GM18907 (cell line): Measurements from ENCODE around the gene TNNI3K.

Experiments
- ATAC-seq: cut with Tn5 transposase; IDR thresholded peaks from one replicate; pipeline ENCODE4 v1.9.1; 2021; ENCODE audit warnings: mild to moderate bottlenecking, moderate library complexity; ENCODE audit not compliant: unreplicated experiment

TNNI3K gene

GRCh38 chr1:74280642-74281396, 45.6 kb downstream of the TNNI3K start:
- ATAC-seq = no peak

GRCh38 chr1:74286414-74286813, 51.2 kb downstream of the TNNI3K start:
- ATAC-seq = no peak

- no peak for ATAC-seq
These were observed 79.3 kb downstream of the TNNI3K start for GRCh38 chr1:74314438-74314837.

GRCh38 chr1:74316302-74316701, 81.1 kb downstream of the TNNI3K start:
- no peak for ATAC-seq

- no peak for ATAC-seq
These were observed 82.5 kb downstream of the TNNI3K start for GRCh38 chr1:74317663-74318062.

DNA sequence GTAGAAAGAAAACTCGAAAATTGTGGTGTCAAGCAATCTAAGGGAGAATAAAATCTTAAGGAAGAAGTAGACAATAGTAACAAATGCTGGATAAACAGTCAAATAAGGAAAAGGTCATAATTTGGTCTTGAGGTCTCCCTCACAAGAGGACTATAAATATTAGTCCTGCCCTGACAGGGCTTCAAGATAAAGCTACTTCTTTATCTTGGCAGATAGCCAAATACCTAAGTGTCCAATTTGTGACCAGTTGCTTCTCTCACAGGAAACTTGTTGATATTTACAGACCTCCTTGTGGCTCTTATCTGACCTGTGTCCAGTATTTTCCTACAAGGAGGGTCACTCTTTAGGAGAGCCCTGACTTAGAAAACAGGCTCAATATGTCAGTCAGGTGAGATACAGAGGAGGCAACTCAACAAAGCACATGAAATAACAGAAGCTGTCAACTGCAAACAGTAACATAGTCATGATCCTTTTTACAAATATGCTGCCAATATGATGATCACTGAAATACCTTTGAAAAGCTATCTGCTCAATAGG, 88.8 kb downstream of the TNNI3K start:
- ATAC-seq = no peak

DNA sequence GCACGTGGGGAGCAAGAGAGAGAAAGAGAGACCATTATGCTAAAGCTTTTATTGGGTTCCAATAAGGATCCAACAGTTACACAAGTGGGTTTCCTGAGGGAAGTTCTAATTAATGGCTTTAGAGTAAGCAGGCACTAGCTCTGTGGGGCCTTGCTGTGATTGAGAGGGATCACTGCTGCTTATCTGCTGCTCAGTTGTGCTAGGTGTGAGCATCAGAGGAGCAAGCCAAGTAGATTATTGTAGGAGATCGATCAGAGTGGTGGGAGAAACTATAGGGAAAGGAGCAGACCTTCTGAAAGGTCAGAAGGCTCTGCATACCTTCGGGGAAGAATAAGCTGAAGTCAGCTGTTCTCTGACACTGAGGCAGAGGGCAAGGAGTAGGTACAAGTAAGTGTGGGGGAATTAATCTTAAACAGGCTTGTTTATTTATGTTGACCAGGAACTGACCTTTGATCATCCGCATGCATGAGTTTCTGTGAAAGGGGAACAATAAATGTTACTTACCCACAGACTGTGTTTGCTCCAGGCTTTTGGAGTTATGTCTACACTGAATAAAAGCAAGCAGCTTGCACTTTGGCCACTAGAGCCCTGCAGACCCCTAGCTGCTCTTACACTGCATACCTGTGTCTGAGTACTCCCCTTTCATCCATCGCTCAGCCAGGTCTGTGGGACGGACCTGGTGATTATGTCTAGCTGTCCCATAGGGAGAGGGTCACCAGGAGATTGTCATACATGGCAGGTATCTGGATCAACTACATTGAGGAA, 89.7 kb downstream of the TNNI3K start:
- ATAC-seq = no peak

DNA sequence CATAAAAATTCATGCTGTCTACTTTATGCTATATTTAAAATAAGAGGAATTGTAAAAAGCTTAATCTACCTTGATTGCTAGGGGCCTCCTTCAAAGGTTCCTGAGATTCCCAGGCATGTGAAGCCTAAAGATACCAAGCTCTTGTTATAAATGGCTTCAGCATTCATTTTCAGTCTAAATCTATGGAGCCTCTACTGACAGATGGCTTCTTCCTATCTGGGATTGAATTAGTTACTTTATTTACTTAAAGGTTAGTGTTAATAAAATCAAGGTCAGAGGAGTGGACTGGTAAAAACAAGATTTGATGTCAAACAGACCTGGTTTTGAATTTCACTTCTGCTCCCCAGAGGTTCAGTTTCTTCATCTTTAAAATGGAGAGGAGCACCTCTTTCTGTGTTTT, 93.7 kb downstream of the TNNI3K start:
- ATAC-seq = no peak

DNA sequence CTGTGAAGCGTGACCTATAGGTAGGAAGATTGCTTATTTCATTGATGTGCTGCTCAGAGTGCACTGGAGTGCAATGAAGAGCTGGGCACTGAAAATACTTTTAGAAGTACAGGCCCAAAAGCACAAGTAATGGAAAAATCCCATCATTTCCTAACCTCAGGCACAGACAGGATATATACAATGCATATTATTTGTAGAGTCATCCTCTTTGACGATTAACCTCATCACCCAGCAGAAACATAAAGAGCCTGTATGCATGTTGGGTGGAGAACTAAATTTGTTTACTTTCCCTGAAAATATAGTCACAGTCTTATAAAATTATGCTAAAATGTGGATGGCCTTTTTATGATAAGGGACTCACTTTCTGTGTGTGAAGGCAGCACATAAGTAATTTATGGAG, 98.1 kb downstream of the TNNI3K start:
- ATAC-seq = no peak

DNA sequence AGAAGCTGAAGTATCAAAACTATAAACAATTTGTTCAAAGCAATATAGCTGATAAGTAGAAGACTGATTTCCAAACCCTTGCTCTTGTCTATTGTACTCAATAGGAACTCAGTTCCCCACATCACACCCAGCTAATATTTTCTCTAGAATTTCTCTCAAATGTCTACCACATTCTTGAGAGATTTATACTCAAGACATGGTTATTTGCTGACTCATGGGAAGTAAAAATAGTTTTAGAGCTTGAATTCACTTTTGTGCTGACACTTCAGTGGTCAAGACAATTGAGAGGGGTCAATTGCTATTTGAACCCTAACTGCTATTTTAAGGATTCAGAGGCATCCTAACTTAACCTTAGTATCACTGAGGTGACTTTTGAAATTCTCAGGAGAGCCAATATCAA, 99.0 kb downstream of the TNNI3K start:
- no peak for ATAC-seq

DNA sequence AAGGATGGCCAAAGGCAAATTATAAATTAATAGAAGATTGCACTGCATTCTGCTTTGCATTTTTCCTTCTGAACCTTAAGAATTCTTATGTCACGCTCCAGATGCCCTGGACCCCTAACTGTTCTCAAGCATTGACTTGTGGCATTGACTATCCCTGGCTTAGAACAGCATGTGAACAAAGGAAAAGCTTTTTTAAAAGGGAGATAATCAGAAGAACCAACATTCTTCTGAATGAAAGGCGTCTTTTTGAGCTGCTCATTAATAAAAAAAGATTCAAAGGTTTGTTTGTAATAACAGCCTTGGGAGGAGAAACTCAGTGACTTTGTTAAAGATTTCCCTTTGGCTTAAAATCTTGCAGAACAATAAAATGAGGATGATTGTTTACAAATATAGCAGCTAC, 105.5 kb downstream of the TNNI3K start:
- no peak for ATAC-seq

GRCh38 chr1:74341702-74342339, 106.6 kb downstream of the TNNI3K start:
- no peak for ATAC-seq

DNA sequence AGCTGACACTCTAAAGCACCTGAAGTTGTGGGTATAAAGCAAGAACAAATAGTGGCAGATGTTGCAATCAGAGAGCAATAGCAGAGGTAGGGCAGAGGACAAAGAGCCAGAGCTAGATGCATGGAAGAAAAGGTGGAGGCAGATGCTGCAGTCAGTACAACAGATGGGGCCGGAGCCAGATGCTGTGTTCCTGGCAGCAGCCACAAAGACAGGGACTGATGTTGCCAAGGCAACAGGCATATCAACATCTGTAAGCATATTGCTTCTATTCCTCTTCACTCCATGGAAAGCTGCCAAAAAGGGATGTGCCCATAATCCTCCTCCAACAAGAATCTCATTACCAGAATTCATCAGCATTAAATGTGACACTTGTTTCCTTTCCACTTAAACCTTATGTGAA, 108.0 kb downstream of the TNNI3K start:
- ATAC-seq = no peak

DNA sequence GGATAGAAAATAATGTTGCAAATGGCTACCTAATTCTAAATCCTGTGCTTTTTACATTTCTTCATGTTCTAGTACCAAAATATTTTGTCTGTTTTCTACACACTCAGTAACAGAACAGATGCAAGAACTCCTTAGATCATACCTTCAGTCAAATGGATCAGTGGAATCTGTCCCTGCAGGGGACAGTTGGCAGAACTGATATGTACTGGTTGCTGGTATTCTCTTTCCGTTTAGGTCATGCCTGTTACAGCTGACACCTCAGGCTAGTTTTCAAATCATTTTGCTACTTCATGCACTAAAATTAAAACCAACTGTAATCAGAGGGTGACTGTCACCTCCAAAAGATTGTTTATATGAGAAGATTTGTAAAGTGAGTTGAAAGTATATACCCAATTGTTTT, 109.2 kb downstream of the TNNI3K start:
- ATAC-seq = no peak

DNA sequence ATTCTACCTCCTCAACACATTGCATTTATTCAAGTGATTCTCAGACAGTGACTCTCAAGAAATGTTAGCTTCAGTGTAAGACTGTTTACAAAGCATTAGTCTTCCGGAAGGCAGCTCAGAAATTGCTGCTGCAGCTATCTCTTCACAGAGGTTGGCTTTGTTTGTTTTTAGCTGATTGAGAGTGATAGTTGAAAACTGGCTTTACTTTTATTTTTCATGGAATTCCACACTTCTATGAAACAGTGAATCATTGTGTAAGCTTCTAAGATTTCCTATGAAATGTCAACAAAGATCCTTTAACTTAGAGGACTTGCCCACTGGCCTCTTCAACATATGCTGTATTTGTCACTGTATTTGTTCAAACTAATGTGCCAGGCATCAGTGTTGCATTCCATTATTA, 121.3 kb downstream of the TNNI3K start:
- no peak for ATAC-seq

- ATAC-seq = no peak
These were observed 122.0 kb downstream of the TNNI3K start for GRCh38 chr1:74357150-74357549.

GRCh38 chr1:74357756-74358155, 122.6 kb downstream of the TNNI3K start:
- no peak for ATAC-seq

DNA sequence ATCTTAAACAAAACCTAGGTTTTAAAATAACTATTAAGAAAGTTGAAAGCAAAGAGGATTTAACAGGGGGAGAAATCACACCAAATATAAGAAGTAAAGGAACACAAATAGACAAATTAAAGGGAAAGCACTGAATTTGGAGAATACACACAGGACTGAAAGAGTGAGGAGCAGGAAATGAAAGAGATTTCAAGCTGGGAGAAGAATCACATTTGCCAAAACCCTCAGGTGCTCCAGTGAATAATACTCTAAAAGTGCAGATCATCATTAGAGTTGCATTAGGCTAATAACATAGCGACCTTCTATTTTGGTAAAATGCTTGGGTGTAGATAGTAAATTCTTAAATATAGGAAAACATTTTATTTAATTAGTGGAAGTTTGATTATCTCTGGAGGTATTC, 127.5 kb downstream of the TNNI3K start:
- no peak for ATAC-seq

DNA sequence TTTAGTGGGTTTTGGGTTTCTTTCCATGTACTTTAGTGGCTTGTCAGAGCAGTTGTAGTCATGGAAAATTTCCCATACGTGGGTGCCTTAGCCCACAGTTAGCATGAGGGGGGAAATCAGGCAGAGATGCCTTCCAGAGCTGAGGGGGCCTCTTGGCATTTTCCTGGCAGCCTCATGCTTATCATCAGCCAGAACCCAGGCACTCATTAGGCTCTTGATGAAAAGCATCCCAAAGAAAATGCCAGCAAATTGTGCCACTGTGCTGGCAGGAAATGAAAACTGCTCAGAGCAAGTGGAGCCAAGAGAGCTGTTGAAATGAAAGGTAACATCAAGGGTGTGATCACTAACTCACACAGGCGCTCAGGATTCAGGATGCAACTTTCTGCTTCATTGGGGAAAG, 128.0 kb downstream of the TNNI3K start:
- ATAC-seq = no peak

DNA sequence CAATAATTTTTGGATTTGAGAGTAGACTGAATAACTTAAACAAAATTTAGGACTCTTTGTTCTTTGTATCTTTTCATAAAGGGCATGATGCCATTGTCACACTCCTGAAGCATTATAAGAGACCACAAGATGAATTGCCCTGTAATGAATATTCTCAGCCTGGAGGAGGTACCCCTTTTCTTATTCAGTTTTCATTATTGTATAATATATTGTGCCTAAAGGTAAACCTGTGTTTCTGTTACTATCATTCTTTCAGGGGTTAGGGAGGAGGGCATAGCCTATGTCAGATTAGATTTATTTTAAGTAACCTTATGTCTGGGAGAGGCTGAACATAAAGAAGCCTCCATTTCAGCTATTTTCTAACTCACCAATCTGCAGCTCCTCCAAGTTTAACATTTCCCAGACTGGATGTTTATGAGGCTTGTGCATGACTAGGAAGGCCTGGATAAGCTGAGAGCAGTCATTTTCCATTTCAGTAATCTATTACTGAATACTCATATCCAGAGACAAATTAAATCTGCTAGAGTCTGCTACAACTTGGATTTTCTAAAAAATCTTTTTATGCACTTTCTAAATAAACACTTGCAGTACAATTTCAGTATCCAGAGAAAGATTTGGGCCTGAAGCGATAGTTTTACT, 132.1 kb downstream of the TNNI3K start:
- ATAC-seq = no peak

DNA sequence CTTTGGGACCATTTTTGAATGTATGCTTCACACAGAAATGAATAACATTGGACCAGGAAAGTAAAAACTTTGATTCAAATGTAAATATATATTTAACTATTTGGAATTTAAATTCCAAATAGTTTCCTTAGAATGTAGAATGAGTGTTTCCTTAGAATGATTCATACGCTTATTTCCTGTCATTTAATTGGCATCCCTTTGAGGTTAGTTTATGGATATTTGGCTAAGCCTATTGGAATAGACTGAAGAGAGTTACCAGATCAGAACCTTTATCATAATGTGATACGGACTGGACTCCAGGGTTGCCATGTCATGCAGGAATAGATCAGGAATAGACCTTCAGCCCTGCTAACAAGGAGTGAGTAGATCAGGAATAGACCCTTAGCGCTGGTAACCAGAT, 133.1 kb downstream of the TNNI3K start:
- no peak for ATAC-seq
